Measurements from ENCODE around the gene PRDM1.

DNA sequence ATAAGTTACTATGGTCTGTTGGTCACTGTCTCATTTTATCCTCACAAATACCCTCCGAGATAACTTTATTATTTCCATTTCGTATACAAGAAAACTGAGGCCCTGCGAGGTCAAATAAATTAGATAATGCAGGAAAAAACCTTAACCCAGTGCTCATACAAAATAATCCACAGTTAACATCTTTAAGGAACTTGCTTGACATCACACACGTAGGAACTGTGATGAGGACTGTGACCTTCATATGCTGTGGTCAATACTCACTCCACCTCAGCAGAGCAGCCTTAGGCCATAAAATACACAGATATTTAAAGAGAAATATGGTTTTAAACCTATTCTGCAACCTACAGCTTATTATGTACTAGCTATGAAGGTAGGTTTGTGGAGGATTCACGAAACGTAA is 34.3 kb downstream of the PRDM1 start:
- TF ChIP-seq, protein P1, sequence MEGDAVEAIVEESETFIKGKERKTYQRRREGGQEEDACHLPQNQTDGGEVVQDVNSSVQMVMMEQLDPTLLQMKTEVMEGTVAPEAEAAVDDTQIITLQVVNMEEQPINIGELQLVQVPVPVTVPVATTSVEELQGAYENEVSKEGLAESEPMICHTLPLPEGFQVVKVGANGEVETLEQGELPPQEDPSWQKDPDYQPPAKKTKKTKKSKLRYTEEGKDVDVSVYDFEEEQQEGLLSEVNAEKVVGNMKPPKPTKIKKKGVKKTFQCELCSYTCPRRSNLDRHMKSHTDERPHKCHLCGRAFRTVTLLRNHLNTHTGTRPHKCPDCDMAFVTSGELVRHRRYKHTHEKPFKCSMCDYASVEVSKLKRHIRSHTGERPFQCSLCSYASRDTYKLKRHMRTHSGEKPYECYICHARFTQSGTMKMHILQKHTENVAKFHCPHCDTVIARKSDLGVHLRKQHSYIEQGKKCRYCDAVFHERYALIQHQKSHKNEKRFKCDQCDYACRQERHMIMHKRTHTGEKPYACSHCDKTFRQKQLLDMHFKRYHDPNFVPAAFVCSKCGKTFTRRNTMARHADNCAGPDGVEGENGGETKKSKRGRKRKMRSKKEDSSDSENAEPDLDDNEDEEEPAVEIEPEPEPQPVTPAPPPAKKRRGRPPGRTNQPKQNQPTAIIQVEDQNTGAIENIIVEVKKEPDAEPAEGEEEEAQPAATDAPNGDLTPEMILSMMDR (IDR thresholded peaks at IDR 0.05), result no peak
- TF ChIP-seq EZH2 (IDR thresholded peaks at IDR 0.05; ENCODE audit: borderline replicate concordance, insufficient read depth, low read depth, low read length, poor library complexity, severe bottlenecking), result no peak
